Keratinocyte (primary cell): ENCODE results near the gene FANCC.

ENCODE experiments used
- EZH2 ChIP-seq: IDR thresholded peaks from one replicate; pipeline ENCODE4 v1.6.1; 2012; ENCODE audit warnings: inconsistent platforms, mild to moderate bottlenecking, low read length, moderate library complexity
- TF ChIP-seq, protein P1 (sequence below), 3 experiments: IDR thresholded peaks in 1 of 3; conservative IDR thresholded peaks in 1 of 3; optimal IDR thresholded peaks in 1 of 3; 2 replicates in 2 of 3; 3 replicates in 1 of 3; pipeline versions ENCODE3 to v1.5.1; 2011; ENCODE audit warnings: low read length in 3 of 3, mild to moderate bottlenecking in 3 of 3, moderate library complexity in 2 of 3, control low read depth in 1 of 3, inconsistent platforms in 1 of 3; ENCODE audit not compliant: insufficient read depth in 2 of 3; ENCODE audit errors: extremely low read depth in 1 of 3

DNA sequence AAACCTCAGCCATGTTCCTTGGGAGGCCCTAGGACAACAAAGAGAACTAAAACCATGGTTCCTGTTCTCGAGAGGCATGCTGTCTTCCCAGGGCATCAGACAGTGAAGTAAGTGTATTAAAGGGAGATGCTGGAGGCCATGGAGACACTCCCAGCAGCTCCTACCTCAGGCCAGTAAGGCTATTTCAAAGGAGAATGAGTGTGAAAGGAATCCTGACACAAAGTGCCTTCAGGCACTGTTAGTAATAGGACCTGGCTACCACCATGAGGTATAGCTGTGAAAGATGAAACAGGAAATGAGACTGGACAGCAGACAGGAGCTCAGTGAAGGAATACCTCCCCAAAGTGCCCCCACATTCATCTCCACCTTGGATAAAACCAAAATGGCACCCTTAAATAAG lies 71.0 kb downstream of the FANCC start:
- TF ChIP-seq, protein P1, sequence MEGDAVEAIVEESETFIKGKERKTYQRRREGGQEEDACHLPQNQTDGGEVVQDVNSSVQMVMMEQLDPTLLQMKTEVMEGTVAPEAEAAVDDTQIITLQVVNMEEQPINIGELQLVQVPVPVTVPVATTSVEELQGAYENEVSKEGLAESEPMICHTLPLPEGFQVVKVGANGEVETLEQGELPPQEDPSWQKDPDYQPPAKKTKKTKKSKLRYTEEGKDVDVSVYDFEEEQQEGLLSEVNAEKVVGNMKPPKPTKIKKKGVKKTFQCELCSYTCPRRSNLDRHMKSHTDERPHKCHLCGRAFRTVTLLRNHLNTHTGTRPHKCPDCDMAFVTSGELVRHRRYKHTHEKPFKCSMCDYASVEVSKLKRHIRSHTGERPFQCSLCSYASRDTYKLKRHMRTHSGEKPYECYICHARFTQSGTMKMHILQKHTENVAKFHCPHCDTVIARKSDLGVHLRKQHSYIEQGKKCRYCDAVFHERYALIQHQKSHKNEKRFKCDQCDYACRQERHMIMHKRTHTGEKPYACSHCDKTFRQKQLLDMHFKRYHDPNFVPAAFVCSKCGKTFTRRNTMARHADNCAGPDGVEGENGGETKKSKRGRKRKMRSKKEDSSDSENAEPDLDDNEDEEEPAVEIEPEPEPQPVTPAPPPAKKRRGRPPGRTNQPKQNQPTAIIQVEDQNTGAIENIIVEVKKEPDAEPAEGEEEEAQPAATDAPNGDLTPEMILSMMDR (optimal IDR thresholded peaks at IDR 0.05 in 1 of 3, IDR thresholded peaks at IDR 0.05 in 1 of 3, conservative IDR thresholded peaks at IDR 0.05 in 1 of 3; ENCODE audit: extremely low read depth in 1 of 3, insufficient read depth in 2 of 3, low read length in 3 of 3) = no peak
- TF ChIP-seq EZH2 = no peak
